ENCODE results near the gene RNF6.
A peak's percentile ranks its signal among the peaks of the same experiment; 100 is the strongest.

Gene RNF6

DNA sequence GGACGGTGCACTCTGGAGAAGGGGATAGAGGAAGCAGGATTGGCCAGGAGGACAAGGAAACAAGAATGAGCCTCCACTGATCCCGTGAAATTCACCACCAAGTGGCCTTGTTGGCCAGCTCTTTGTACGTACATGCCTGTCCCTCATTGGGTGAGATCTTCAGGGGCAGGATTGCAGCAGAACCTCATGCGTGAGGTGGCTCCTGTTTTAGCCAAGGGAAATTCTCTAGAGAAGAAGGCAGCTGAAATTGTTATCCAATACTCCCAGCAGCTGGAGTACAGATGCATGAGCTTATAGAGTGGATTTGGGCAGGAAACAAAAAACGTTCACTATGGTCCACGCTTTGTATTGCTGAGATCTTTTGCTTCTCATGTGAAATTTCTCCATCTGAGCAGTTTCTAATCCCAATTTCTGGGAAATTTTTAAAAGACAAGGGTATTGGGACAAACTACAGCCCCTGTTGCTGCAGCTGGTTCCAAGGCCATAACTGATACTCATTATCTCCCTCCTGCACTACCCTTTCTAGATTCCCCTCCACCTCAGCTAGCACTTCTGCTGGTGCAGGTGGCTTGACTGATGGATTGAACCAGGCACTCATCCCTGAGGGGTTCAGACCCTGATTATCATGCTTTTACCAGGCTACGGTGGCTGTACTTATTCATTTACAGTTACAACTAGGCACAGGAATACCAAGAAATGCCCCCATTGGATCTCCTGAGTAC lies 3.9 kb upstream of the RNF6 start:
- DNase-seq (ENCODE audit: low read depth), result no peak

DNA sequence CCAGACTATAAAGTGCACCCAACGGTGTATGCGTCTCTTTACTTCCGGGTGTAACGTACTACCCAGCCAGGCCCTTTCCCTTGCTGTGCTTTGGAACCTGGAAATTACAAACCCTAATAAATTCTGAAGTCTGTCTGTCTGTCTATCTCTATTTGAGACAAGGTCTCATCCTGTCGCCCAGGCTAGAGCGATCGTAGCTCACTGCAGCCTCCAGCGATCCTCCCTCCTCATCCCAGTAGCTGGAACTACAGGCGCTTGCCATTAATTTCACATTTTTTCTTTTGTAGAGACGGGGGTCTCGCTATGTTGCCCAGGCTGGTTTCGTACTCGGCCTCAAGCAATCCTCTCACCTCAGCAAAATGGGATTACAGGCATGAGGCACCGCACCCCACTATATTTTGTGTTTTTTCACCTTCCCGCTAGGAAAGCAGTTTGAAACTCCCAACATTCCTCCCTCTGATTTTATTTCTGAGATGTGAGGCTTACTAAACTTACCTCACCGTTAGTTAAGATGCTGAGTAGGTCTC lies 469 bp upstream of the RNF6 start:
- no peak for DNase-seq (ENCODE audit: low read depth)

- no peak for DNase-seq (ENCODE audit: low read depth)
Measured at GRCh38 chr13:26221399-26221720, 754 bp downstream of the RNF6 start.

DNA sequence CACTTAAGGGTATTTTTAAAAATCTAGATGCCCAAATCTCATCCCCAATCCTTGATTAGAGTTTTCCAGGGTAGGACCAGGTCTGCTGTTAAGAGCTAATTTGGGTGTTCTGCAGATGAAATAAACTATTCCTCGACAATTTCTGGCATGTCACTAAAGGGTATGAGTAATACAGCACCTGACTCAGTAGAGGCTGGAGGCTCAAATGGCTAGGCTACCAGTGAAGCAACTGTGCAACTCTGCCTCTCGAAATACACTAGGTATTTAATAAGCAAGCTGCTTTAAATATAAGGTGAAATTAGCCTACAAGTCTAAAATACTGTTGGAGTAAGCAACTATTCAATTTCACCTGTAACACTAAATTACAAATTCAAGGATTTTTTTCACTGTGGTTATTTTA lies 1.5 kb downstream of the RNF6 start:
- no peak for DNase-seq (ENCODE audit: low read depth)

DNA sequence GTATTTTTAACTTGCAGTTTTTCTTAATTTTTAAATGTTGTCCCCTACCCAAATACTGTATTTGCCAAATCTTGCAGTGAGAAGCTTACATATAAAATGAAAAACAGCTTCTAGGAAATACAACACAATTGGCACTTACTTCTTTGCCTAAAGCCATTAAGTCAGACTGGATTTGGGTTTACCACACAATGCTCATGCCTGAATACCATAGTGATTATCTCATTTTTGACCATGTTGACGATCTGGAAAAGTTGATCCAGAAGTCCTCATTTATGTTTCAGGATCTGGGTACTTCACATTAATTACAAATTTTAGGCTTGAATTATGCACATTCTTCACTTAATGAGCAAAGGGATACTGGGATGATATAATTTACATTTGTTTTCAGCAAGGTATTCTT lies 2.4 kb downstream of the RNF6 start:
- no peak for DNase-seq (ENCODE audit: low read depth)

DNA sequence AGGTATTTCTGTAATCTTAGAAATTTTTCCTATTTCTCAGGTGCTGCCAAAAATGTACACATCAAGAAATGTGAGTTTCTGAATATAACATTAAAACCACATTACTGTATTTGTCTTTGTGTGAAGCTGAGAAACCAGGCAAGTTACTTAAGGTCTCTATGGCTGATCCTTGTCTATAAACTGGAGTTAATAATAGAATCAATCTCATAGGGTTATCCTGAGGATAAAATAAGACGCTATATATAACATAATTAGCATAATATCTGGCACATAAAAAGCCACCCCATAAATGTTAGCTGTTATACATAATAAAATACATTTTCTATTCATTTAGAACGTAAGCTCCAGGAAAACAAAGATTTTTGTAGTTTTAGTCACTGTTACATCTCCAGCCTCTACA lies 6.1 kb downstream of the RNF6 start:
- no peak for DNase-seq (ENCODE audit: low read depth)

GRCh38 chr13:26213982-26214381 lies 8.1 kb downstream of the RNF6 start:
- no peak for DNase-seq (ENCODE audit: low read depth)

GRCh38 chr13:26213345-26213744 lies 8.8 kb downstream of the RNF6 start:
- no peak for DNase-seq (ENCODE audit: low read depth)

DNA sequence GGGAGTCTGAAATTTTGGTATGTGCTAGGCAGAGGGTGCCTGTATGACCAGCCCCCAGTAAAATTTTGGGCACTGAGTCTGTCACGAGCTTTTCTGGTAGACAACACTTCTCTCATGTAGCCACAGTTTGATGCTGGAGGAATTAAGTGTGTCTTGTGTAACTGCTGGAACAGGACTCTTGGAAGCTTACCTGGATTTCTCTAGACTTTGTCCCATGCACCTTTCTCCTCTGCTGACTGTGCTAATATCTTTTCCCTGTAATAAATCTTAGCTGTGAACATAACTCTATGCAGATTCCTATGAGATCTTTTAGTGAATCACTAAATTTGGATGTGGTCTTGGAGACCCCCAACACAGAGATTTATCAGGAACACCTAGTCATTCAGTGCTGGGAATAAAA lies 13.8 kb downstream of the RNF6 start:
- no peak for DNase-seq (ENCODE audit: low read depth)

GRCh38 chr13:26202365-26202972 lies 19.6 kb downstream of the RNF6 start:
- no peak for DNase-seq (ENCODE audit: low read depth)

GRCh38 chr13:26200811-26201210 lies 21.3 kb downstream of the RNF6 start:
- DNase-seq (ENCODE audit: low read depth), result no peak

DNA sequence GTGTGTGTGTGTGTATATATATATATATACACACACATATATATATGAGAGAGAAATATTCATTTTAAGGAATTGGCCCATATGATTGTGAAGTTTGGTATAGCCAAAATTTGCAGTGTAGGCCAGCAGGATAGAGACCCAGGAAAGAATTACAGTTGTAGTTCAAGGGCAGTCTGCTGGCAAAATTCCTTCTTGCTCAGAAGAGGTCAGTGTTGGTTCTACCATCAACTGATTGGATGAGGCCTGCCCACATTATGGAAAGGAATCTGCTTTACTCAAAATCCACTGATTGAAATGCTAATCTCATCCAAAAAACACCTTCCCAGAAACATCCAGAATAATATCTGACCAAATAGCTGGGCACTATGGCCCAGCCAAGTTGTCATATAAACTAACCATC lies 24.0 kb downstream of the RNF6 start:
- no peak for DNase-seq (ENCODE audit: low read depth)

DNA sequence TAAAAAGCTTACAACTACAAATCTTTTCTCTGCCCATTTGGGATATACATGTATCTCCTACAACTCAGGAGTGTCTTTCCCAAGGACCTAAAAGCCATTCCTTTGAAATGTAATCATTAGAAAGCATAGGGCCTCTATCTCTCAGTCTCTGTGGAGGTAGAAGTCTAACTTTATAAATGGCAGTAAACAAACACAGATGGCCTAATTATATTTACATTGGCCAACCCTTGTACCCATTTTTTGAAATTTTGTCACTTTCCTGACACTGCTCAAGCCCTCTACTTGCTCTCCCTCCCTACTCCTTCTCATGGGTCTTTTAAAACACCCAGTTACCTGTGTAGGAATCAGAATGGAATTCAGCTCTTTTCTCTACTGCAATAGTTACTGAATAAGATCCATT lies 24.8 kb downstream of the RNF6 start:
- DNase-seq (ENCODE audit: low read depth), result no peak

DNA sequence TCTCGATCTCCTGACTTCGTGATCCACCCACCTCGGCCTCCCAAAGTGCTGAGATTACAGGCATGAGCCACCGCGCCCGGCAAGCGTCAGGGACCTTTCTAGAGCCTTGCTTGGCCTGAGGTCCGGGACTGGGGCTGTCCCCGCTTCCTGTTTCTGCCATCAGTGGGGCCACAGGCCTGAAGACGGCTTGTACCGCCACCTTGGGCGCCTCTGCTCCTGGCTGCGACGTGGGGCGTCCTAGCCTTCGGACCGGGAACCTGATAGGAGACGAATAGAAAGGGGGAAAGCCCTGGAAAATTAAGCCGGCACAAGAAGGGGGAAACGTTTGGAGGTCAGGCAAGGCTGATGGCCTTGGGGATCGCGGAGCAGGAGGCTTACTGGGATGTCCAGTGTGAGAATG lies 35.1 kb downstream of the RNF6 start:
- no peak for DNase-seq (ENCODE audit: low read depth)

- peak; percentile 84 for DNase-seq (ENCODE audit: low read depth)
Measured at GRCh38 chr13:26186118-26186870, 35.8 kb downstream of the RNF6 start.

DNA sequence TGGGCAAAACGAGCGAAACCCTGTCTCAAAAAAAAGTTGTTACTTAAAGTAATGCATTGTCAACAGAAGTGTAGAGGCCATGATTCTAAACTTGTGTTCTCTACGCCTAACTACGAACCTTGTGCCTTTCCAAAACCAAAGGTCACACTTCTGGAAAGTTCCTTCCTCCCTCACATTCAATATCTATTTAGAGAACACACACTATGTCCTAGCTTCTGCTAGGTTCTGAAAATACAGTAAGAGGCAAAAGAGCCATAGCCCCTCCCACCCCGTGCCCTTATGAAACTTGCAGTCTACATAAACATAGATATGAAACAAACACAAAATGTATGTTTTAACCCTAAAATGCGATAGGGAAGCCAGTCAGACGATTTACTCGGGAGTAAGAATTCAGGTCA lies 36.4 kb downstream of the RNF6 start:
- DNase-seq (ENCODE audit: low read depth), result no peak

- peak; percentile 62 for DNase-seq (ENCODE audit: low read depth)
Measured at GRCh38 chr13:26184791-26185250, 37.3 kb downstream of the RNF6 start.

DNA sequence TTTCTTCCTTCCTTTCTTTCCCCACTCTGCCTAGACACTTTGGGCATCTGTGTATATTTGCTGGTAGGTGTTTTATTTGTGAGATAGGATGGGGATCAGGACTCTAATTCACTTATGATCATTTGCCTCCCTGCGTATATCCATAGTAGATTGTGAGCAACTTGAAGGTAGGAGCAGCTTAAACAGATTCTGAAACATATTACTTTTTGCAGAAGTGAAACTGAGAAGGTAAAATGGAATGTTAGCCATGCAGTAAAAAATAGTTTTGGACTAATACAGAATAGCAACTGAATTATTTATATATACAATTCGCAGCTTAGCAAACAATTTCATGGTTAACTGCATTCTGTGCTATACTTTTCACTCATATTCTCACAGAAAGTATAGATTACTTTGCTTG lies 38.7 kb downstream of the RNF6 start:
- DNase-seq (ENCODE audit: low read depth), result no peak

DNA sequence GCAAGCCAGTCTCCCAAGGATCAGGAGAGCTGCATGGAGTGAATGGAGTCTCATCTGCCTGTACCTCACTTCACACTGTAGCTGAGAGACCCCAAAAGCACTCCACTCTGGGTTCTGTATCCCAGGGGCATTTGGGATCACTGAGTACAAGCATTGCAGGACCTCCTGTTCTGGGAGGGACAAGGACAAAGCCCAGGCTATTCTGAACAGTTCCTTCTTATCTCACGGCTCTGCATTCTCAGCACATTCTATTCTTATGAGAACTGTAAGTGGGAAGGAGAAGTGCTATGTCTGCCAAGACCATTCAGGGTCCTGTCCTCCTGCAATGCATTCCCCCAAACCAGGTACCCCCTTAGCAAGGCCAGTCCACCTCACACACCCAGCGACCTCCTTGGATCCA lies 42.8 kb downstream of the RNF6 start:
- DNase-seq (ENCODE audit: low read depth), result no peak

GRCh38 chr13:26168835-26169234 lies 53.3 kb downstream of the RNF6 start:
- no peak for DNase-seq (ENCODE audit: low read depth)

GRCh38 chr13:26168237-26168814 lies 53.8 kb downstream of the RNF6 start:
- no peak for DNase-seq (ENCODE audit: low read depth)

GRCh38 chr13:26163812-26164211 lies 58.3 kb downstream of the RNF6 start:
- no peak for DNase-seq (ENCODE audit: low read depth)
